ENCODE results near the gene HAND2.
A peak's percentile ranks its signal among the peaks of the same experiment; 100 is the strongest.

The HAND2 gene

DNA sequence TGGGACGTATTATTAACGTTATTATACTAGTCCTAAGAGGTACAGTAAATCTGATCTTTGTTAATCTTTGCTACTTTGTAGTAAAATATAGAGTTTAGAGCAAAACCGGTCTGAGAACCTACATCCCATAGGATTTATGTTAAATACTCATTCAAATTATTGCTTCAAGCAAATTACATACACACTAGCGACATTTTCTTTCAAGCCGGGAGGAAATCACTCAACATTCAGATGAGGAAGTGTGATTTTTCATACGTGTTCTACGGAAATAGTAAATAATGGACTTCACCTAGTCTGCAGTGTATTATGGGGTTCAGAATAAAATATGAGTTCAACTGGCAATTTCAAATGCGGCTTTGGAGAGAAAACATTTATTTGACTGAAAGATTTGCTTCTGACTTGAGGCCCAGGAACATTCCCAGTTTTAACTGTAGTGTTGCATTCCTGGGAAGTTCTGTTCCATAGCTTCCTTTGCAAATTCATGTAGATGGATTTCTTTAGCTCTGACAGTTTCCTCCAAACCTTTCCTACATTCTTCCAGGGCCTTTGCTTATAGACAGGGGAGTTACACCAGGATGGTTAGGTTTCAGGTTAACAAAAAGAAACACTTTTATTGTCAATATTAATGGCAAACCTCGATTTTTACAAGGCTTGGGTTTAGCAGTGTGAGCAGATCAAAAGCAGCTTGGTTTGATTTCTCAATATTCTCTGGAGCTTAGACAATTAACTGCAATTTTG lies 5.3 kb upstream of the HAND2 start:
- no peak for DNase-seq

DNA sequence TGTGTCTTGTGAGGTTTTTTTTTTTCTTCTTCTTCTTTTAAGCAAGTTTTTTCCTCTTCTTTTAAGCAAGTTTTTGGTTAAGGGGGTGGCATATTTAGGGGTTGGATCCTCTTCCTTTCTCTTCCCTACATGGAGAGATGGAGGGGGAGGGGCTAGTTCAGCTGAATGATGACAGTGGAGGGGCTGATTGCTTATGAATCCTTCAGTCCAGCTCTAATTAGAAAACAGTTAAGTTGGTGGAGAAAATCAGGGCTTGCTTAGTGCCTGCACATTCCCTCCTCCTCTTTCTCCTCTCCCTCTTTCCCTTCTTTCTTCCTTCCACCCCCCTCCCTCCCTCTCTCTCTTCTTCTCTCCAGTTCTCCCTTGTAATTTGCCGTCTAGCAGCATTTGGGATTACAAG lies 4.4 kb upstream of the HAND2 start:
- no peak for DNase-seq

DNA sequence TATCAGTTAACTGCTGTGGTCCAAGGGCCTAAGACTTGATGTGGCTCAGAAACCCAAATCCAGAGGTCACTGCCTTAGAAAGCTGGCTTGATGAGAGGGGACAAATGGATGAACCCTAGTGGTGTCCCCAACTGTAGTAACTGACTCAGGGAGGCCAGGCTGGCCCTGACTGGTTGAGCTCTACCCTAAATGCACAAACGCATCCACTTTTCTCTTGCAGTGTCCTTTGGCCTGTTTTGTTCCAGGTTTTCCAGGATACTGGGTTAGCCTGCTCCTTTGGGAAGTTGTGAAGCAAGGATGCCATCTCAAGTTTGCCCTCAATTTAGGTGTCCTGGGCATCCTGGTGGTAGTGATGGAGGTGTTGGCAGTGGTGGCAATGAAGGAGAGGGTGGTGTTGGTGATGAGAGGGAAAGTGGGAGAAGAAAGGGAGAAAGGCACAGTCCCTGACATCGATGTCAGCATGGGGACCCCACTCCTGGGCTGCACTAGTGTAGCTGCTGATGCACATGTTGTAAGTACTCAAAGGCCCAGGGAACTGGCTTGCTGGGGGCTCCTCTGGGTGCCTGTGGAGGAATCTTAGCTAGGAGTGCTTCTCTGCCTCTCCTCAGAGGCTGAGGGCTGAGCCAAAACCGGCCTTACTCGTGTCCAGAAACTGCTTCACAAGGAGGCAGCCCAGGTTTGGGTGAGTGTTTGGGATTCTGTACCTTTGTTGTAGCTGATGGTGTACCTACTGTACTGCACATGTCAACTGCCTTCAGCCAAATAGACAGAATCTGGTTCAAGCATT lies 2.9 kb upstream of the HAND2 start:
- no peak for DNase-seq

DNA sequence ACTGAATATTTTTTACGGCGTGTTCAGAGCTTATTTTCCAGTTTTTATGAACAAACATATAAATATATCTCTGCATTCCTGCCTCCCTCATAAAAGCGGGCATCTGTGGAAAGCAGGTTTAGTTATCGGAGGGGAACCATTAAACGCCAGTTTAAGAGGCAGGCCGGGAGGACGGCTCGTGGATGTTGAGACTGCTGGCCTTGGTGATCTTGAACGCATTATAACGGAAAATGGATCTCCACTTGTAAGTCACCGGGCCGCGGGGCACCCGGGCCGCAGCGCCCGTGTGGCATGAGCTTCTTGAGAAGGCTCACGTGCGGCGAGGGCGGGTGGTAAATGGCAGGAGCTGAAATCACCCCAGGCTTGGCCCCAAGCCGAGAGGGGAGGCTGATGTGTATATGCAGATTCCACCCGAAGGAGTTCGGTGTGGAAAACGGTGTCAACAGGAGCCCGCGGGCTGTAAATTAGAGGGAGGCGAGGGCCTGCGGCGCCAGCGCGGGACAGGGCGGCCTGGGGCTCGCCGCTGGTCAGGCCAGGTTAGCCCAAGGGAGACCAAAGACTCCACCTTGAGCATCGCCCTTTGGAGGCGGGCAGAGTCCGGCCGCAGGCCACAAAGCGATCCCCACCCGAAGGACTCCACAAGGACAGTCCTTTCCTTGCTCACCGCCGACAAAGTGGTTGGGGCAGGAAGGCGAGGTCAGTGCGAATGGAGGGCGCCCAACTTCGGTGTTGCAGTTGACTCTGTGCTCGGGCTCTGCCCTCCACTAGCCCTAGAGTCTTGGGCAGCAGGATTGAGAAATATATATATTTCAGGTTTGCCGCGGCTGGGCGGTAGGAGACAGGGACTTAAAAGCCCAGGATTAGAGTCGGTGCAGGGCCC lies 1.3 kb upstream of the HAND2 start:
- peak; percentile 47 for DNase-seq

DNA sequence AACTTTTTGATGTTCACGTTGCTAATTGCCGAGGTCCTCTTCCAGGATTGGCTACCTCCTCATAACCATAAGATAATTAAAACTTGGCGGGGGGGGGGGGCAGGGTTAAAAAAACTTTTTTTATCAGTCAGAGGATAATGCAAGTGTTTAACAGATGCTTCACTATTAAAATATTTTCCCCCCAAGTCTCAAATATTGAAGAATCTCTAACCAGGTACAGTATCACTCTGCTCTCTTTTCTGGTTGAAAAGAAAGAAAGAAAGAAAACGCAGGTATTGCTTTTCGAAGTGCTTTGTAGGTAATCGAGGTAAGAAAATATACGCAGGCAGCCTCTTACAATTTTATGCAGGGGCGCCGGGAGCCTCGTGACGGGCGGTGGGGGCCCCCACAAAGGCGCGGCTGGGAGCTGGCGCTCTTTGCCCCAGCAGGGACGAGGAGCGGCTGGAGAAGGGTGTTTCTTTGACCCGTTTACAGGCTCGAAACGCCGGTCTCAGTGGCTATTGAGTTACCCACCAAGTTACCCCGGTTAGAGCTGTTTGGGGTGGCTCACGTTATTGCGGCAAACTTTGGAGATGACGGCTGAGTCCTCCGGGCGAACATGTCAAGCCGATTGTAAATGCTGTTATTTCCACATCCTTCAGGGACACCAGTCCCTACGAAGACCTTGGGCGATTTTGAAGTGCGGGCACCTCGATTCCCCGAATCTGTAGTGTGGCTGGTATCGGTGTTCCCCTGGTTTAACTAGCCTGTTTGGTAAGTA lies 477 bp upstream of the HAND2 start:
- DNase-seq = no peak

DNA sequence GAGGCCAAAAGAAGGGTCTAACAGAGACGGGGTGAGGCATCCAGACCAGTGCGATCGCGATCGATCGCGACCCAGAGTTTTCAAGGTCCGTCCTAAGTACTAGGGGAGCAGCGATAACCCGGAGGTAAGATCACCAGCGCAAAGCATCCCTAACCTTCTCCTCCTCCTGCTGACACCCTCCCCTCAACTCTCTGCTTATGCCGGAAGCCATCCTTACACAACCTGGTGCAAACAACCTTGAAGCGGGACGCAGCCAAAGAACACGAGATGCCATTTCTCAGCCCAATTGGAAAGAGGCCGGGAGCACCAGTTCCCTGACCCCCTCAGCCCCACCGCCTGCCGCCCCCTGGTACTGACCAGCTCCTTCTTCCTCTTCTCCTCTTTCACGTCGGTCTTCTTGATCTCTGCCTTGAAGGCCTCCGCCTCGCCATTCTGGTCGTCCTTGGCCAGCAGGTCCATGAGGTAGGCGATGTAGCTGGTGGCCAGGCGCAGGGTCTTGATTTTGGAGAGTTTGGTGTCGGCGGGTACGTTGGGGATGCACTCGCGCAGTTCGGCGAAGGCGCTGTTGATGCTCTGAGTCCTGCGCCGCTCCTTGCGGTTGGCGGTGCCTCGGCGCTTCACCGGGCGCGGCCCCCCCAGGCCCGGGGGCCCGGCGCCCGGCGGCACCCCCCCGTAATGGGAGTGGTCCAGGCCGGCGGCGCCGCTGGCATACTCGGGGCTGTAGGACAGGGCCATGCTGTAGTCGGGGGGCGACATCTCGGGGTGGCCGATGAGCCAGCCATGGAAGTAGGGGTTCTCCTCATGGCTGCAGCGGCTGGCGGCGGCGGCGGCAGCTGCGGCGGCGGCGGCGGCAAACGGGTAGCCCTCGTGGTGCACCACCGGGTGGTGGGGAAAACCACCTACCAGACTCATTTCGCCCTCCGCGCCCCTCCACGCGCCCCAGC lies 1.4 kb downstream of the HAND2 start:
- peak; percentile 44 for DNase-seq

DNA sequence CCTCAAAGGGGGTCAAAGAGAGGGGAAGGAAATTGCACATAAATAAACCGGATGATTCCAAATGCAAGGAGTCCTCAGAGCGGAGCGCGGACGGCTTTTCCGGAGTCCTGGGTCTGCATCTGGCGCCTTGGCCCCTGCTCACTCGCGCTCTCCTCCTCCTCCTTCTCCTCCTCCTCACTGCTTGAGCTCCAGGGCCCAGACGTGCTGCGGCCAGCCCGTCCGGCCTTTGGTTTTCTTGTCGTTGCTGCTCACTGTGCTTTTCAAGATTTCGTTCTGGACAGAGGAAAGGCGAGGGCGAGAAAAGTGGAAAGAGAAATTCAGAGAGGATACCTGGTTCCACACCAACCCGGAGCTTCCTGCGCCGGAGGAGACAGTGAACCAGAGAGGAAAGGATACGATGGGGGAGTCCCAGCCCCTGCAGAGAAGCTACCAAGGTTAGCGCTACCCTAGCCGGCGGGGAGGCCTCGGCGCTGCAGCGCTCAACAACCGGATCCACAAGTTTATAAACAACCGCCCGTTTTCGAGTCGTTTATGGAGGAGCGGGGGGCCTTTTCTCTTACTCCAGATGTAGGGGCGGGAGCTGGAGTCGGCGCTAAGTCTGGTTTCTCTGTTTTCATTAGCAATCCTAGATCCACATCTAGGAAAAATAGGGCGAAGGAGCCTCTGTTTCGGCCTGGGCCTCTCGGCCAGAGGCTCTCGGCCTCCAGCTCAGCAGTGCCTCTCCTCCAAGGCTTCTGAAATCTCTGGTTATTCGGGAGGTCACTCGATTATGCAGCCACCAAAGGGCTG lies 2.7 kb downstream of the HAND2 start:
- no peak for DNase-seq

DNA sequence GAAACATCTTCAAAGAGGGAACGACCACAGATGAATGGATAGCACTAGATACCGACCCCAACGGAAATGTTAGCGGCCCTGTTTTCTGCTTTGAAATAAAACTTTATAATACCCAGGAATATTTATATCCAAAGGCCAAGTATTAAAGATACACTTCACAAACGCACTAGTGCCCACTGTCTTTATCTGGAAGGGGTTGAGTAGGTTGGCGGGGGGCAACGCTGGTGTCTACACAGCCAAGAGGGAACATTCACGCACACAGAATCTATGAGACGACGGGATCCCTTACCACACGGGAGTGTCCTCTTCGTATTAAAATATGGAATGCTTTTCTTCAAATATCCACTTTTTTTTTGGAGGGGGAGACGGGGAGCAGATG lies 3.3 kb downstream of the HAND2 start:
- DNase-seq = no peak

DNA sequence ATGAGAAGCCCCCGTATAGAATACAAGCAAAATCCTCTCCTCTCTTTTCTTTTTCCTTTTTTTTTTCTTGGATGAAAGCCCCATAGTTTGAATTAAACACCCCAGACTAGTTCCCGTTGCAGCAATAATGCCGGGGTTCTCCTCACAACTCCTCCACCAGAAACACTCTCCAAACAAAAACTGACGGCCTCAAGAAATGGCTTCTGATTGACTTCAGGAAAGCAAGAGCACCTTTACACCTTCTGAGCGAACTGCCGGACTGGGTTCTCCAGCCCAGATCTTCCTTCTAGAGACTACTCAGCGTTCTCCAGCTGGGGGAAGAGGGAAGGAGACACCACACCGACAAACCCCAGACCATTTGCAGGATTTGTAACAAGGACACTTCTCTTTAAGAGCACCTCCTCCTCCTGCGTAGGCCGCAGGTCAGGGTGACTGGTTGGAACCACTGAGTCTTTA lies 4.0 kb downstream of the HAND2 start:
- no peak for DNase-seq

DNA sequence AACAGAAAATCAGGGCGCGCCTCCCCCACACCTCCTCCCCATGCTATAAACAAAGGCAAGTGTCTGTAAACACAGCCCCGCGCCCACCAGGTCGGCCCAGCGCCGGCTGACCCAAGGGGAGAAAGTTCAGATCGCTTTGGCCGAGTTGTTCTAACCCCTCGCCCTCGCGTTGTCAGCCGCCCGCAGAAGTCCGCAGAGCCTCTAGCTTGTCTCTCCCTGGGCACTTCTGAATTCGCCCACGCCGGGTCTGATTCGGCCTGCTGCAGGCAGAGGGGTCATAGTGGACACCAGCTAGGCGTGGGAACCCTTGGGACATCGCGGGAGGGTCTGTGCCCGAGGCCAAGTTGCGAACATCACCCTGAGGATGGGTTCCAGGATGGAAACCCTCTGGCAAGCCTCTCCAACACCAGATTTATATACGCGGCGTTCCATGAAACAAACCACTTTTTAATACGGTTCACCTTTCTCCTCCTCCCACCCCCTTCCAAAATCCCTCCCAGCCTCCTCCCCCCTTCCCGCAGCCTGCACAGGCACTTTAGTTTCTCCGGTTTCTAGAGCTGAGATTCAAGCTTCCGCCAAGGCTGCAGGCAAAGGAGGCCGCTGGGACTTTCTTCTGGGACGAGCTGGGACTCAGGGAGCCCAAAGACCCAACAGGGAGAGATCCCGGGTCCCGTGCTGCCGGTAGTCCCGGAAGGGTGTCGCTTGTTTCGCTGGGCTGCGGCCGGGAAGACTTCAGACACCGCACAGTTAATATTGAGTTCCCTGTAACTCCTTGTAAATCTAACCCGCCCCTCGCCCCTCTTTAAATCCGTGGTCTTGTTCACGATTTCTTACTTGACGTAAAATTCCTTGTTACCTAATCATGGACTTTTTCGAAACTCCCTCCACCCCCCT lies 4.7 kb downstream of the HAND2 start:
- DNase-seq = no peak

DNA sequence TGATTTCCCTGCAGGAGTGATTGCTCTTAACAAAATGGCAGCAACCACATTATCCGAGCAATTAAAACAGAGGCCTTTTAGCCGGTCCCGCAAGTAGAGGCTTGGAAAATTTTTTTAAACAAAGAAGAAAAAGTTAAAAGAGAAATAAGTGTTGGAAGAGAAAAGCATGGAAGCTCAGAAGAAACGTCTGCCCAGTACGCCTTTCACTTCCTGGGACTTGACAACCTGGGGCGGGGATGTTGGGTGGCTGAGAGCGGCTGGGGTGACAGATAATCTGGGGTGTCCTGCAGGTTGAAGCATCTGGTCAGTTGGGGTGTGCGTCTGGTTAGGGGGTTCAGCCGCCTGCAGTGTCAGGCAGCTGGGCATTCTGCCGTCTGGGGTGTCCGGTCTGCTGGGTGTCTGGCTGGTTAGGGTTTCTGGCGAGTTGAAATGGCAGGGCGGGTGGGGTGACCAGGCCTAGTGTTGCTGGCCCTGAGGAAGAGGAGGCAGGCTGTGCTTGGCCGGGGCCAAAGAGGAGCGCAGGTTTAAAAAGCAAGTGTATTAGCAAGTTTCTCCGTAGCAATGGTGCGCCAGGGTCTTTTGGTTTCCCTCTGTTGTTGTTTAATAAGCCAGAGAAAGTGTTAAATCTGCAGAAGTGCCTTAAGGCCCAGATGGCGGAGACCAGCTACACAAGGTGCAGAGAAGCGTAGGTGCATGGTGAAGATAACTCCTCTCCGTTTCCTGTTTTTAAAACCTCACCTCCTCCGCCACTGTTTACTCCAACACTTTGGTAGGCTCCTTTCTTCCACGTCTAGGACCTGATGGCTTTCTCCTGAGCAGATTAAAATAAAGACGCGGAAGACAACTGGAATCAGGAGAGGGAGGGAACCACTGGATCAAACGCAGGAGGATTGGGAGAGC lies 5.6 kb downstream of the HAND2 start:
- DNase-seq = no peak

DNA sequence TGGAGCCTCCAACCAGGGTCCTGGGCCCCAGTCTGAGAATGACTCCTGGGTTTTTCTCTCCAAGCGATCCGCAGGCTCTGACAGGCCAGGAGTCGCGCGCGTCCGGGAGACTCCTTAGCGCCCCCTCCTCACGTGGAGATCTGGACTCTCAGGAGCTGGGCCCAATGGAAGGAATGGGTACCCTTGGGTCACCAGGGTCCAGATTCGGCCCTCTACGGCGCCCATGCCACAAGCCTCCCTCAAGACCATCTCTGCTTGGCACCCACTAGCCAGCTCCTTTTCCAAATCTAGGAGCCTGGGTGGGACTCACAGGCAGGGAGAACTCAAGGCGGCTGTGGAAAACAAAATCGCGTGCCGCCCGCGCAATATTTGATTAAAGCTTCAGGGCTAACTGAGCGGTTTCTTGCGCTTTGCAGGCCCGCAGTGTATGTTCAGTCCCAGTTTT lies 7.1 kb downstream of the HAND2 start:
- no peak for DNase-seq

DNA sequence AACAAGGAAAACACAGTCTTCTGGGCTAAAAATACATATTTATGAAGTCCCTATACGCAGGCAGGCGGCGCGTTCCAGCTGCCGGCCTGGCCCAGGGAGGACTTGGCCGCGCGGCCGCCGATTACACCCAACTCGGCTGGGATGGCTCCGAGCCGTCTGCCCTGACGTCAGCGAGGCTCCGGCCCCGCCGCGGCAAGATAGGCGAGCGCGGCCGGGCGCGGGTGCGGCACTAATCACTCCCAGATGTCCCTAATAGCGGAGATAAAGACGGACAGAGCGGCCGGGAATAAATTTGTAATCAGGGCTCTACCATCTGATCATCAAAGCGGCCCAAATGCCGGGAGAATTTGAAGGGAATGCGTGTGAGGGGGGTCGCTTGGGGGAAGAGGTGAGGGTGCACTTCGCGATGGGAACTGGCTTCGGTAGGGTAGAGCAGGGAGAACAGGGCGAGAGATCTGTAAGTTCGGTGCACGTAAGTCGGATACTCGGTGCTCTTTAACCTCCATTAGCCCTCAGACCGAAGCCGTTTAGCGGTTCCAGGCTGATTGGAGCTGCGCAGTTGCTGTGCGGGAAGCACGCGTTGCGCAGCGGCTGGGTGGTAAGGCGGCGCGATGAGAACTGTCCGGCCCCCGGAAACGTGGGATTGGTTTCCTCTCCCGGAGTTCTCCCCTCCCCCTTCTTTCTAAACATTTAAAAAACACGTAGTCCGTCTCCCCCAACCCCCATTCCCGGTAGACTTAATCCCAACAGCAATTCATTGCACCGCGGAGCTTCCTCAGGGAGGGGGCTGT lies 7.7 kb downstream of the HAND2 start:
- peak; percentile 91 for DNase-seq

DNA sequence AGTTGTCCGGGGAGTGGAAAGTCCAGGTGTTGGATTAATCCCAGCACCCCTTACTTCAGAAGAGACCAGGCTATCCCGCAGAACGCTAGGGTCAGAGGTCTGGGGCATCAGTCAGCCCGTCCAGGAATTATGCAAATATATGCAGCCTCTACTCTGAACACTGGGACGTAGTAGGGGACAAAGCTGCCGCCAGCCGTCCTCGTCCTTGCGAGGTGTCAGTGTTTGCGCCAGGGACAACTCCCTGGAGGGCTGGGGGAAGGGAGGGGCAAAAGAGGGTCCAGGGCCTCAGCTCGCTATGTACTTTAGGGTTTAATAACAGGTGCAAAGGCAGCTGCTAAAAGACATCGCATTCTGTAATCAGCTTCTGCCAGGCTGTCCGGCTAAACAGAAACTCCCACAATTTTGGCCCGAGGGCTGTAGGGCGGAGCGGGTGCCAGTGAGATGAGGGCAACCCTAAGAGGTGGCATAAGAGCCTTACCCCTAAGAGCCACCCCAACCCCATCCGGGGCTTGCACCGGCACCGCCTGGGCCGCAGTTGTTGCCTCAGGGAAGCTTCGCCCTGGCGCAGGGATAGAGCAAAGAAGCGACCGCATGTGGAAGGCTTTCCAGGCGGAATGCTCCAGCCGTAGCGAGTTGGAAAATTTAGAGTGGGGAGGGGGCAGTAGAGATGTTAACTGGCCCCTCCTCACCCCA lies 8.4 kb downstream of the HAND2 start:
- DNase-seq = no peak

DNA sequence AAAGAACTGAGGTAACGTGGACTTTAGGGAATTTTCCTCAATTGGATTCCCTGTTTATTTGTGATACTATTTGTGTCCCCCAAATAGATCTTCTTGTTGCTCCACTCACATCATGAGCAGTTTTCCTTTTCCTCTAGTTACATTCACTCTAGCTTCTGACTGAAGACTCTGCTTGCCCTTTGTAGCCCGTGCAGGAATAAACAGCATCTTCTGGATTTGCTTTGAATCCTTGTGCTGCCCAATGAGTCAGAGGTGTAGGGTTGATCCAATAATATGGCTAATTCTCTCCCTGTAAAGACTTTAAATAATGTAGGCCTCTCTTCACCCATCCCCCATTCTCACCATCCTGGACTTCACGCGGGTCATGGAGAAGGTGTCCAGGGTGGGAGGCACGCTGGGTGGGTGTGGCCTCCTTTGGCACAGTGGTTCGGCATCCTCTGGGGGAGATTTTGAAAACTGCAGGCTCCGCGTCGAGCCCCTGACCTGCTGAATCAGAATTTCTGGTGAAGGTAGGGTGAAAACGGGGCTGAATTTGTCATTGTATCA lies 9.0 kb downstream of the HAND2 start:
- DNase-seq = no peak

Measured in left hindlimb (tissue), 1 donor.